ENCODE measurements around the gene RTN4R.

The RTN4R gene

DNA sequence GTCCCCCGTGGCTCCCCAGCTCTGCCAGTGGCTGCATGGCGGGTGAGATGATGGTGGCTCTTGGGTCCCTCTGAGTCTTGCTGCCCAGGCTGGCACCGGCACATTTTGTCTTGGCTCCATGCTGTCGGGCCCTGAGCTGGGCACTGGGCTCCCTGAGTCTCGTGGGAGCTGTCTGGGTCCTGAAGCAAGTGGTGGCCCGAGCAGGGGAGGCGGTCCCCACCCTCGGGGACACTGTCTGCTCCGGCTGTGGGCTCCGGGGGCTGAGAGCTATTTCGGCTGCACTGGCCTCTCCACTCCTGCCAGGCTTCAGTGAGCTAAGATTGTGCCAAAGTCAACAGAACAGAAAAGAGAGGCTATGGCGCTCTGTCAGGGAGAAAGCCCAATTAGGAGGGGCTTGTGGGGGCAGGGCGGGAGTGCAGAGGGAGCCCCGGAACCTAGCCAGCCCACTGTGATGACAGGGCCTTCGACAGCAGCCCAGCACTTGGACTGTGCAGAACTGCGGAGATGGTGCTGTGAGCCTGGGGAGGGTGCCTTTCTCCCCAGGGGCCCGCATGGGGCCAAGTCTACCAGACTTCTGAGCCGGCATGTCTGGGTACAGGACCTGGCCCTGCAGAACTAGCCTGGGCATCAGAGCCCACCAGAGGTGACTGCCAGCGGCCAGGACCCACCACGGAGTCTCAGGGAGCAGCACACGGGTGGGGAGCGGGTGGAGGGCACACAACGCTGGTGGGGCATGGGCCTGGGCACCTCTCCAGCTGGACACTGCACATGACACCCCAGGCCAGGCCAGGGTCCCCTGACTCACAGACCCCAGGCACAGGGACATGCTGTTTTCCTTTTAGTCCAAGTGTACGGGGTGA is 38.0 kb downstream of the RTN4R start:
- no peak for DNase-seq (ENCODE audit: low read depth)

DNA sequence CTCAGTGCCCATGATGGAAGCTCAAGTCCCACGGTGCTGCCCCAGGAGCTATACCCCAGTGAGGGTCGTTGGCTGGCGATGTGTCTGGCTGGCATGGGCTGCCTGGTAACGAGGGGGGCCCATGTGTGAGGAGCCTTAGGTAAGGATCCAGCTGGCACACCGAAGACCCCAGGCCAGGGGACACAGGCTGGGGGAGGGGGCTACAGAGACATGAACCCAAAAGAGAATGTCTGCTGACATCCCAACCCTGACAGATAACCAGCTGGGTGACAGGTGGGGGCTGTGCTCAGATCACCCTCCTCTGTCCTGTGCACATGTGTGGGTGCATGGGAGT is 39.2 kb downstream of the RTN4R start:
- DNase-seq (ENCODE audit: low read depth), result no peak

DNA sequence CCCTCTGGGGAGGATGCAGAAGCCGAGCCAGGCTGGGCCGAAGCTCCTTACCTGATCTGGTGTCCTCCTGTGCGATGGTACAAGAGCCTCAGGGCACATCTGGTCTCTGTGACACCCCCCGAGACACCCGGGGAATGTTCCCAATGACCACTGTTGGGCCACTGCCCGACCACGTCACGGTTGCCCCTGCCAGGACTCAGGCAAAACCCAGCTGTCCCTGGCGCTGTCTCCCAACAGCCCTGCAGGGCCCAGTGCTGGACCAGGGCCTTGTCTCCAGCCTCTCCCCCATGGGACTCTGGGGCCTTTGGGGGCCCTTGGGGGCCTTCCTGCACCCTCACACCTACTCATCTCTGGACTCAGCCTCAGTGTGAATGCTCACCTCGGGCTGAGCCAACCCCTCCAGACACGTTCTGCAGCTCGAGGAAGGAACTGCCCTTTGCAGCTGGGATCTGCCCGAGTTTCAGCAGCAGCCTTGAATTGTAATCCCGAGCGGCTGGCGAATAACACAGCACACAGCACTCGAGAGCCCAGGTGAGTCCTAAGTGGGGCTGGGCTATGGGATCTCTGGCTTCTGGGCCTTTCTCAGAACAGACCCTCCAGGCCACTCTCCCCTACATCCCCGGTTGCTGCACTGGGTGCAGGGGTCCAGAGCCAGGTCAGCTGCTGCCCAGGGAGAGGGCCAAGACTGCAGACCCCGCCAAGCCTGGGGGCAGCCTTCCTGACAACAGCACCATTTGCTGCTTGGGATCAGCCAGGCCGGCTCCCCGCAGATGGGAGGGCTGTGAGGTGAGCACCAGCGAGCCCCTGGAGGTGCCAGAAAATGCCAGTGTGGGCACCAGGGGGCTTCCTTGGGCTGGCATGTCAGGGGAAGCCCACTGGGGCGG is 39.8 kb downstream of the RTN4R start:
- no peak for DNase-seq (ENCODE audit: low read depth)

DNA sequence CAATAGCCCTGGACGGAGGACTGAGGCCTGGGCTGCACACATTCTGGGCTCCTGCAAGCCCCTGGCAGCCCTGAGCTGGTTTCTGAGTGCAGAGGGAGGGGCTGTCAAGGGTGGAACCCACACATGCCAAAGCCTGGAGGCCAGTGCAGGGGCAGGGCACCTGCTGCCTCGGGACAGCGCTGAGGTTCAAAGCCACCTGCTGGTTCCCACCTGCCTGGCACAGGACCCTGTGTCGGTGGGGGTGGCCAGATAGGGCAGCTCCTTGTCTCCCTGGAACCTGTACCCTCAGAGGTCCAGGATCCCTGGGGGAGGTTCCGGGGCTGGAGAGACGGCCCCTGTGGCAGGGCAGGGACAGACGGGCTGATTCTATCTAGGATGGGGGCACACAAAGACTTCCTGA is 40.8 kb downstream of the RTN4R start:
- DNase-seq (ENCODE audit: low read depth), result no peak

DNA sequence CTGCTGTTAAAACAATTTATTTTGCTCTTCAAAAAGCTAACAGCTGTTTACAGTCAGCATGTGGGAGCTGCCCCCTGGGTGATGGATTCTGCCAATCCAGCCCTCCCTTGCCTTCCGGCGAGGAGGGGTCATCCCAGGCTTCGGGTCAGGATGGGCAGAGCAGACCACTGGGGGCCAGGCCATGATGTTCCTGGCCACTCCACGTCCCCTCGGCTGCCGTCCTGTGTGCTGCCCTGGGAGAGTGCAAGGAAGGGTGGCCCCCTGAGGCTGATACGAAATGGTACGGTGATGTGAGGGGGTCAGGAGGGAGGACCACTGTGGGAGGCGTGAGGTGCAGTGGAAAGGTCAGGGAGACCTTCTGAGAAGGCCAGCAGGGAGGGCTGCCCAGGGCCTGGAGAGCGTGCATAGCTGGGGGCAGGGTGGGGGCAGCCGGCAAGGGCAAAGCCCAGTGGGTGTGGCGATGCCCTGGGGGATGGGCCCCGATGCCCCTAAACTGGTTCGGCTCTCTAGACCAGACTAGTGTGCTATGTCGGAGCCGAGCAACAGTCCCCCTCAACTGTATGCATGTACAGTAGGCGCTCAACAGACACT is 41.3 kb downstream of the RTN4R start:
- no peak for DNase-seq (ENCODE audit: low read depth)

DNA sequence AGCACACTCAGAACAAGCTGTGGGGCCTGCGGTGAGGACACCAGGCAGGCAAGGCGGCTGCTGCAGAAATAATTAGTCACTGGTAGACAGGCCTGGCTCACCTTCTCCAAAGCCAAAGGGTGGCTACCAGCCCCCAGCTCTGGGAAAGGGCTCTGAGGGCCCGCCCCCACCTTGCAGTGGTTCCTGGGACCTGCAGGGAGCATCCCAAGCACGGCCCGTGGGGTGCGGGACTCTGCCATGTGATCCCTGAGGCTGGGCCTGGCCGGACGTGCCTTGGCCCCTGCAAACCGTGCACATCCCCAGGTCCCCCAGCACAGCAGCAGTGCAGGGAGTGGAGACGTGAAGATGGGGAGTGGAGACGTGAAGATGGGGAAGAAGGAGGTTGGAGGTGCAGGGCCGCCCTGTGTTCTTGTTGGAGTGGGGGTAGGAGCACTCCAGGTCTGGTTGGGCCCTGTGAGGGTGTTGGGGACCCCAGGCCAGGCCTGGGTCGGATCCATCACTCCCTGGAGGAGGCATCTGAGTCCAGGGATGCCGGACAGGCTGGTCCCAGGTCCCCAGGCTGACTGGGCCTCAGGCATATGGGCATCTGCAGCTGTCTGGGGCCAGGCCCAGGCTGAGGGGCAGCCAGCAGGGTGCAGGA is 41.9 kb downstream of the RTN4R start:
- no peak for DNase-seq (ENCODE audit: low read depth)

DNA sequence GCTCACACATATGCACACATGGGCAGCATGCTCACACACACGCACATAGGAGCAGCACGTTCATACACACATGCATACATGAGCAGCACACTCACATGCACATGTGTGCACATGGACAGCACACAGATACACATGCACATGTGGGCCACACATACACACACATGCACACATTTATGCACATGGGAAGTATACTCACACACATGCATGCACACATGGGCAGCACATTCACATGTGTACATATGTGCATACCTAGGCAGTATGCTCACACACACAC is 42.5 kb downstream of the RTN4R start:
- DNase-seq (ENCODE audit: low read depth), result no peak

DNA sequence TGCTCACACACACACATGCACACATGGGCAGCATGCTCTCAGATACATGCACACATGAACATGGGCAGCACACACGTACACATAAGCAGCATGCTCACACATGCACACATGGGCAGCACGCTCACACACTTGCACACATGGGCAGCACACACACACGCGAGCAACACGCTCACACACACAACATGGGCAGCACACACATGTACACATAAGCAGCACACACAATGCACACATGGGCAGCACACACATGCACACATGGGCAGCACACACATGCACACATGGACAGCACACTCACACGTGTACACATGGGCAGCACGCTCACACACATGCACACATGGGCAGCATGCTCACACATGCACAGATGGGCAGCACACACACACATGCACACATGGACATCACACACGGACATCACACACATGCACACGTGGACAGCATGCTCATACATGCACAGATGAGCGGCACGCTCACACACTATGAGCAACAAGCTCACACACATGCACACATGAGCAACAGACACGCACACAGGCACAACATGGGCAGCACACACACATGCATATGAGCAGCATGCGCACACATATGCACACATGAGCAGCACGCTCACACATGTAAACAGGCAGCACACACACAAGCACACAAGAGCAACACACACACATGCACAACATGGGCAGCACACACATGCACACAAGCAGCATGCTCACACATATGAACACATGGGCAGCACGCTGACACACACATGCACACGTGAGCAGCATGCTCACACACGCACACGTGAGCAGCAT is 43.0 kb downstream of the RTN4R start:
- DNase-seq (ENCODE audit: low read depth), result no peak

DNA sequence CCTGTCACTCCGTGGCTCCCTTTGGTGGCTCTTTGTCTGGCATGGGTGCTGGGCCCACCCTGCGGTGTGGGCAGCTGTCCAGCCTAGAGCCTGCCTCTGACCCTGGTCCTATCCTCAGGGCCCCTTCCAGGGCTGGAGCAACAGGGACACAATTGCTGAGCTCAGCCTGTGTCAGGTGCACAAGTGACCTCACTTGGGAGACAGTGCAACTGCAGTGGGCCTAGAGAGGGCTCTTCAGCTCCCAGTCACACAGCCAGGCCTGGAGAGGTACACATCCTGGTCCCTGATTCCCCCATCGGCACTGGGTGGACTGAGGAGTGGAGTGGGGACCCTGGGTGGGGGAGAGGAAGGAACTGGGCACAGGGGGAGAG is 43.9 kb downstream of the RTN4R start:
- no peak for DNase-seq (ENCODE audit: low read depth)

DNA sequence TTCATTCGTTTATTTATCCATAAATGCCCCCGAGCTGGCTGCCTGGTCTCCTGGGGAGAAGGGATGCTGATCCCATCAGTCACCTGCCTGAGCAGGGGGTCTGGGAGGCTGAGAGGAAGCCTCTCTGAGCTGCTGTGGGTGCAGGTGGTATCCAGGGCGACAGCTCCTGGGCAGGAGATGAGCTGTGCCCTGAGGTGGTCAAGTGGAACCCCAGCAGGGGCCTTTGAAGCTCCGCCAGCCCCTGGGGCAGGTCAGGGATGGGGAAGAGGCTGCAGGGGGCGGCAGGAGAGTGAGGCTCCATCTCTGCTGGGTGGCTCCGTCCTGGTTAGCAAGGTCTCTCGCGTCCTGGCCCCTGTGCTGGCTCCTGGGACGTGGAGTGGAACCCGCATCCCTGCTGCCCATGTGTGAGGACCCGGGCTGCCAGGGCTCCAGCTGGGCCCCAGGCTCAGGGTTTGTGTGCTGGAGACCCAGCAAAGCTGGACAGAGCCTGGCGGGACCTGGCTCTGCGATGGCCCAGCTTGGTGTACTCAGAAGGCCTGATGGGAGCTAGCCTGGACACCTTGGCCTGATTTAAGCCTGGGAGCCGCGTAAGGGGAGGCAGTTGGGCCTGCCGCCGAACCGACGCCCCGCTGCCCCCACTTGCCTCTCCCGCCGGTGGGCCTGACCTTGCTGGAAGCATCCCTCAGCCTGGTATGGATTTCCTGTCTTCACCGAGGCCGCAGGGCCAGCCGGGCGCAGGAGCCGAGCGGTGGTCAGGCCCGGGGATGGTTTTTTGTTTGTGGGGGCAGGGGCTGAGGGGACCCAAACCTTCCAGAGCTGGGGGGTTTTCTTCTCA is 44.5 kb downstream of the RTN4R start:
- no peak for DNase-seq (ENCODE audit: low read depth)

DNA sequence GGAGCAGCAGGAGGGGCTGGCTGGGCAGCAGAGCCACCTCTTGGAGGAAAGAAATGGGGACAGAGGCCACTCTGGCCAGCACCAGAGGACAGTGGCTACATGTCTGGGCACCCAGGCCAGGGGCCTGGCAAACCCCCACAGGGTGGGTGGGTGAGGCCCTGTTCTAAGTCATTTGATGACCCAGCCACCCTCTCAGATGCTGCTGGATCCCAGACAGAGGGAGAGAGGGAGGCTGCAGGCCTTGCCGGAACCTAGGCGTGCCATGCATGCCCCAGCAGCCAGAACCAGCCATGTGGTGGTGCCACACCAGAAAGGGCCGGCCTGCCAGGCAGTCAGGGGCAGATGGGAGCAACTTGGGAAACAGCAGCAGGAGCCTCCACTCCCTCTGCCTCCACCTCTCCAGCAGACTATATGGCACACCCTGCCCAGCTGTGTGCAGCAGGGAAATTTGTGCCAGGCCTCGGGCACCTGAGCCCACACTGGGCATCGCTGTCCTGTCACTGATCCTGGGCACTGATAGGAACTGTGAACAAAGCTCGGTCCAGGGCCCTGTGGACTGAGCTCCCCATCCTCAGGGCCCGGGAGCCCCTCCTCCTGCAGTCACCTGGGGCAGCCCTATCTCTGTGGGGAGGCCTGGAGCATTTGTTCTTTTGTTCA is 45.2 kb downstream of the RTN4R start:
- no peak for DNase-seq (ENCODE audit: low read depth)

DNA sequence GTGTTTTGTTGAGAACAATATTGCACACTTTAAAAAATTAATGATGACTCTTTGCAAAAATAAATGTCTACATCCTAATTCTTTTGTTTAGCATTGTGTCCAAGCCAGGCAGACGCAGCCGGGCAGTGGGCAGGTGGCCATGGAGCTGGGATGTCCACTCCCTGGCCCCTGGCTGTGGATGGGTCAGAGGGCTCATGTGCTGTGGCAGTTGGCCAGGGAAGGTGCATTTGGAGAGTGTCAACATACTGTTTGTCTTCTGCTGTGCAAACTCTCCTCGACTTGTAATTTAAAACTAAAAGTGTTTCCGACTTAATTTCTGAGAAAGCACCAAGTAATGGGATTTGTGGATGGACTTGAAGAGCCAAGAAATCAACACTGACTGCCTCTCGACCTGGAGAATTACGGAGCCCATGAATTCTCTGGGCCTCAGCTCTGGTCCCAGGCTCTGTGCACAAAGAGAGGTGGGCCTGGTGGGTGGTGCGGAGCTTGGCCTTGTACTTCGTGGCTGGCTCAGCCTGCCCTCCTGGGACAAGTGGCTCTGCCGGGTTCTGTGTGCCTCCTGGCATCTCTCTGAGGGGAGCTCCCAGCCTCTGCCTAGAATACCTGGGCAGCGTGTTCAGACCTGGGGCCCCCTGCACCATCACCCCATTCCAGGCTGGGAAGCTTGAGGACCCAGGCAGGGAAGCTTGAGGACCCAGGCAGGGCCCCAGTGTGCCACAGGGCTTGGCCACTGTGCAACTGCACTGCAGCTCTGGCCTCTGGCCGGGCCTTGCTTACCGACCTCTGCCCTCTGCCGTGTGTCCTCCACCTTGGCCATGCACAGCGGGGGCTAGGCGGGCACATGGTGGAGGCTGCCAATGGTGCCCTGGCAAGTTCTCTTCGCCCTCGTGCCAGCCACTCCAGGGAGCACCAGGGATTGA is 46.4 kb downstream of the RTN4R start:
- no peak for DNase-seq (ENCODE audit: low read depth)

DNA sequence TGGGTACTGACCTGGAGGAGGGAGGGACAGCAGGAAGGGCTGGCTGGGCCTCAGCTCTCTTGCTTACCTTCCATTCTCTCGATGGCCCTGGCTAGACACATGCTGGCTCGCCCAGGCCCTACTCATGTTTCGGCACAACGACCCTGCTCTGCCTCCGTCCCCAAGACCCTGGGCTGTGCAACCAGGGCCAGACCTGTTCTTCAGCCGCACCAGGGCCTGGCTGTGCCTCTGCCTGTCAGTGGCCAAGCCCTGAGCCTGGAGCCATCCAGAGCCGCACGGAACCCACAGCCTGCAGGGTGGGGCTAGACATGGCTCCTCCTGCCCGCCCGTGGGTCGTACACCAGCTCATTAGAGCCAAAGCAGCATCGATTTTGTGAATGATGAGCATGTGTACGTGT is 47.5 kb downstream of the RTN4R start:
- DNase-seq (ENCODE audit: low read depth), result no peak

DNA sequence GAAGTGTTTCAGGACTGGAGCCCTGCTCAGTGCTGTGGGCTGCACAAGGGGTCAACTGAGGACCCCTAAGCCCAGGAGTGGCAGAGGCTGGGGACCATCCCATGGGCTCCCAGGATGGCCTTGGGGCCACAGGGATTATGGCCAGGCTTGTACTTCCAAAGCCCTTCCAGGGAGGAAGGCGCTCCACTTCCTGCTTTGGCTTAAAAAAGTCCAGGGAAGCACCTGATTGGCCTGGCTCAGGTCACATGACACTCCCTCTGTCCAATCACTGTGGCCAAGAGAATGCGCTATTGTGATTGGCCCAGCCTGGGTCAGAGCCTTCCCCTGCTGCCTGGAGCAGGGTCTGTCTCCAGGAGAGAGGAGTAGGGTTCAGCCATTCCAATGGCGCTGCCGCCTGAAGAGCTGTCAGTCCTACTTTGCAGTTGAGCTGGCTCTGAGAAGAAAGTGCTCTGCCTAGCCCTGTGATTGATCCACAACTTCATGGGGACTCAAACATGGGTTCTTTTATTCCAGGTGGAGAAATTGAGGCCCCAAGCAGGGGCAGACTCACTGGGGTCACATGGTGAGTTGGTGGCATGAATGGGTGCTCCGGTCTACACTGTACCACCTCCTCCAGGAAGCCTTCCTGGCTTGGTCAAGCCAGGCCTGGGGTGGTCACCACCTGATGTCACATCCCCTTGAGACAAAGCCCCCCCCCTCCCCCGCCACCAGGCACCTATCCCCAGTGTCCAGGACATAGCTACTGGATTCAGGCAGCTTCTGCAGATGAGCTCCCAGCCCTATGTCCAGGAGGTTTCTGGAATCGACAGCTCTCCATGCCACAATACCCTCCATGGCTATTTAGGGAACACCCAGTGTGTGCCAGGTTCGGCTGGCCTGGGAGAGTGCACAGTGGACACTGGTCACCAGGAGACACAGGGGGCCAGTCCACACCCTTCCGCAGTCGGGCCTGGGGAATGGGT is 48.2 kb downstream of the RTN4R start:
- no peak for DNase-seq (ENCODE audit: low read depth)

DNA sequence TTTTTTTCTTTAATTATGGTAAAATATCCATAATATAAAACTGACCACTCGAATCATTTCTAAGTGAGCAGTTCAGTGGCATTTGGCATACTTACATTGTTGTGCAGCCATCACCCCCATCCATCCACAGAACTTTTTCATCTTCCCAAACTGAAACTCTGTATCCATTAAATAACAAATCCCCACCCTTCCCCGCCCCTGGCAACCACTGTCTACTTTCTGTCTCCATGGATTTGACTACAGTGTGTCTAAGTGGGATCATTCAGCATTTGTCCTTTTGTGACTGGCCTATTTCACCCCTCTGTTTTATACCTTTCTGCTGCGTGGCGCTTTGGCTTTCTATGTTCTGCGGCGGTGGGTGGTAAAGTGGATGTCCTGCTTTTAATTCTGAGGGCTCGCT is 49.1 kb downstream of the RTN4R start:
- no peak for DNase-seq (ENCODE audit: low read depth)

DNA sequence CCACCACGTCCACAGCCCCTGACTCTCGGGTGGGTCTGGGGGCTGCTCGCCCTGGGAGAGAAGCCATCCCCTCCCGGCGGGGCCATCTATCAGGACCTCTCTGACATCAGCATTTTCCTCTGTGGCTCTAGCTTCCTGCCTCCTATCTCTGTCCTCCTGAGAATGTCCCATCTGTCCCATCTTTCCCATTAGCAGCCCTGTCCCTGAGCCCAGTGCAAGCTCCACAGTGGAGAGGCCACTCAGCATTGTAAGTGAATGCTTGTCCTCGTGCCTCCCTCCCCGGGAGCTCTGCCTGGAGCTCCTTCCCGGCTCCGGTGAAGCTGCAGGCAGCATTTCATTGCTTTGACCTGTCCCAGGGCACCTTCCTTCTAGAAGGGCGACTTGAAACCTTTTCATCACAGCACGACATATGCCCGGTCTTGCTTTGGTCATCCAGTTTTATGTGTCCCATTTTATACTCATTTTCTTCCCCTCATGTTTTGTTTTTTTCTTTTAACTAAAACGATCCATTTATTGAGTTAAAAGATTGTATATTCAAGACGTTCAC is 49.7 kb downstream of the RTN4R start:
- no peak for DNase-seq (ENCODE audit: low read depth)

DNA sequence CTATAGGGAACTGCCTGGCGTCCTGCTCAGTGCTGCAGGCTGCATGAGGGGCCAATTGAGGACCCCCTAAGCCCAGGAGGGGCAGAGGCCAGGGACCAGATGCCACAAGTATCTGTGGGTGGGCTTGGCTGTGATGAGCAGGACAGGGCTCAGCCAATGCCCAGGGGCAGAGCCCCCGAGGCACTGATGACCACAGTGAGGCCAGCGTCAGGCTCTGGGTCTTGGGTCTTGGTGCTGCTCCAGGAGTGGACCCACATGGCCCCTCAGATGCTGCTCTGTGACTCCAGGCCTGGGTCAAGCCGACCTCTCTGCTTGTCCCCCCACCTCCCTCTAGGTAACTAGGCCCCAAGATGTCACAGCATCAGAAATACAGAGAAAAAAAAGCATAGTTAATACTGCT is 50.6 kb downstream of the RTN4R start:
- no peak for DNase-seq (ENCODE audit: low read depth)

DNA sequence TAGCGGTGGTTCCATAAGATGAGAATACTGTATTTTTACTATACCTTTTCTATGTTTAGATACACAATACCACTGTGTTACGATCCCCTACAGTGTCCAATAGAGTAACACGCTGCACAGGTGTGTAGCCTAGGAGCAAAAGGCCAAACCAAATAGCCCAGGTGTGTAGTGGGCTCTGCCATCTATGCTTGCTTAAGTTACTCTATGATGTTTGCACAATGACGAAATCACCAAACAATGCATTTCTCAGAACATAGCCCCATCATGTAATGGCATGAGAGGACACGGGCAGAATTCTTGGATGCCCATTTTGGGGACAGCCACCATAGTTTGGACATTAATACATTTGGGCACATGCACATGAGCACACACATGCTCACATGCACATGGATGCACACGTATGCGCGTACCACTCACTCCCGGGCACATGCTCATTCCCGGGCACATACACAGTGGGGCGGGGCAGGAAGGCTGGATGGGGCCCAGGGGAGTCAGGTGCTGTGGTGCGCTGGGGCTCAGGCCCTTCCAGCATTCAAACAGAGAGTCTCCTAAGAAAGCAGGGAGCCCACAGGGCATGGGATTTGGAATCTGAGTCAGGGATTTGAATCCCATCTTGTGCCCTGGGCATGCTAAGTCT is 51.1 kb downstream of the RTN4R start:
- no peak for DNase-seq (ENCODE audit: low read depth)

Data from CMK (cell line).